HepG2 (cell line): ENCODE measurements around the gene HMBS. TPM values are rescaled to one million over a fixed set of nuclear protein-coding genes. Genes with fewer than 3 reads are reported as not detected.

Experiments
- ATAC-seq: fragments of 200-7000 bp; cut with Tn5 transposase; 3 replicates; pipeline ENCODE4 v1.9.1; 2020; ENCODE audit warnings: mild to moderate bottlenecking, moderate library complexity
- BruUV-seq: library from RNA; stranded (reverse); fragments of 400-500 nt; replicated peaks from 2 replicates; lab custom pipeline; 2021; lab: Mats Ljungman, UMichigan
- CTCF ChIA-PET: fragments of 300-600 bp; formaldehyde crosslinking; extraction: SDS; loops from one replicate; lab custom pipeline; 2021; ENCODE audit warnings: low total read pairs, inconsistent platforms, low intra/inter-chr PET ratio; lab: Yijun Ruan, JAX
- POLR2A ChIA-PET: fragments of 350-600 bp; sonication (Branson Sonifier 250); formaldehyde crosslinking; loops from one replicate; lab custom pipeline; 2020; ENCODE audit warnings: antibody characterized with exemption, inconsistent platforms; lab: Yijun Ruan, JAX
- DNase-seq: peaks from one replicate; pipeline ENCODE4 v3.0.0-alpha.2; 2015; ENCODE audit warnings: low spot score
- FAIRE-seq: peaks from 3 replicates; lab custom pipeline; 2011; peaks lifted over from hg19 to GRCh38; lab: Jason Lieb, UNC
- H2AFZ ChIP-seq: one replicate; pipeline ENCODE4 v1.6.1; 2011; ENCODE audit warnings: low read length, inconsistent platforms
- H3K27ac ChIP-seq: fragments of 300-600 bp; 3 replicates; pipeline ENCODE4 v1.8.0; 2011; ENCODE audit warnings: mixed run types, mild to moderate bottlenecking, mixed read lengths, low read length, inconsistent platforms; ENCODE audit not compliant: insufficient read depth; ENCODE audit errors: extremely low read length
- H3K27me3 ChIP-seq, 2 experiments: fragments of 200-600 bp in 1 of 2; 2 replicates in 1 of 2; 3 replicates in 1 of 2; pipeline versions ENCODE4 v1.6.0 to v1.8.0; 2011; ENCODE audit warnings: low read length in 2 of 2, mild to moderate bottlenecking in 2 of 2, moderate library complexity in 2 of 2, inconsistent platforms in 1 of 2; ENCODE audit not compliant: insufficient read depth in 2 of 2, control insufficient read depth in 1 of 2
- H3K36me3 ChIP-seq, 2 experiments: fragments of 200-600 bp in 1 of 2; replicated peaks in 1 of 2; 2 replicates in 1 of 2; 3 replicates in 1 of 2; pipeline versions ENCODE4 v1.5.1 to v1.8.0; 2011; ENCODE audit warnings: low read length in 2 of 2, inconsistent platforms in 1 of 2; ENCODE audit not compliant: insufficient read depth in 2 of 2, control insufficient read depth in 1 of 2
- H3K4me1 ChIP-seq: 2 replicates; pipeline ENCODE4 v1.5.1; 2012; ENCODE audit warnings: low read length, inconsistent platforms; ENCODE audit not compliant: insufficient read depth
- H3K4me2 ChIP-seq: 2 replicates; pipeline ENCODE4 v1.6.0; 2011; ENCODE audit warnings: low read depth, low read length, inconsistent platforms
- H3K4me3 ChIP-seq, 3 experiments: fragments of 200-600 bp in 1 of 3; sonication (generic), shearing (Covaris generic) in 1 of 3; replicated peaks in 1 of 3; 2 replicates each; pipeline ENCODE4 v1.5.1; 2011 to 2016; ENCODE audit warnings: low read length in 3 of 3, inconsistent platforms in 2 of 3, low read depth in 2 of 3, mild to moderate bottlenecking in 2 of 3, control low read depth in 1 of 3, mixed read lengths in 1 of 3; ENCODE audit not compliant: insufficient read depth in 1 of 3
- H3K79me2 ChIP-seq: one replicate; pipeline ENCODE4 v1.6.1; 2011; ENCODE audit warnings: low read length, inconsistent platforms; ENCODE audit not compliant: insufficient read depth
- H3K9ac ChIP-seq: 2 replicates; pipeline ENCODE4 v1.6.0; 2011; ENCODE audit warnings: mild to moderate bottlenecking, low read depth, low read length, inconsistent platforms; ENCODE audit not compliant: insufficient read depth
- H3K9me3 ChIP-seq: 2 replicates; pipeline ENCODE4 v1.5.1; 2012; ENCODE audit warnings: mild to moderate bottlenecking, low read length
- H4K20me1 ChIP-seq: 2 replicates; pipeline ENCODE4 v1.6.0; 2011; ENCODE audit warnings: inconsistent platforms, mild to moderate bottlenecking, low read length, moderate library complexity; ENCODE audit not compliant: insufficient read depth
- ATF1 ChIP-seq: IDR thresholded peaks from 2 replicates; pipeline ENCODE4 v1.6.1; 2016; ENCODE audit warnings: mild to moderate bottlenecking, control low read depth
- BCL3 ChIP-seq: sonication (generic); formaldehyde crosslinking; IDR thresholded peaks from 2 replicates; pipeline ENCODE4 v1.5.1; 2020; ENCODE audit warnings: mild to moderate bottlenecking, missing genetic modification reagents, moderate library complexity
- GZF1 ChIP-seq: sonication (generic); formaldehyde crosslinking; IDR thresholded peaks from 2 replicates; pipeline ENCODE4 v1.5.1; 2020; ENCODE audit warnings: mild to moderate bottlenecking, missing genetic modification reagents
- HNF1B ChIP-seq: sonication (generic); formaldehyde crosslinking; IDR thresholded peaks from 2 replicates; pipeline ENCODE4 v1.5.1; 2020; ENCODE audit warnings: mild to moderate bottlenecking, moderate library complexity, missing genetic modification reagents
- NRL ChIP-seq: sonication (generic); formaldehyde crosslinking; IDR thresholded peaks from 2 replicates; pipeline ENCODE4 v1.5.0; 2020; ENCODE audit warnings: missing genetic modification reagents, mild to moderate bottlenecking, moderate library complexity, borderline replicate concordance
- SMC3 ChIP-seq: IDR thresholded peaks from 2 replicates; pipeline ENCODE4 v1.6.1; 2011; ENCODE audit warnings: low read length, improper control_type of control experiment
- ZBTB4 ChIP-seq: sonication (generic); formaldehyde crosslinking; IDR thresholded peaks from 2 replicates; pipeline ENCODE4 v1.4.0; 2020; ENCODE audit warnings: missing genetic modification reagents, mild to moderate bottlenecking, borderline replicate concordance
- ZSCAN31 ChIP-seq: sonication (generic); formaldehyde crosslinking; IDR thresholded peaks from 2 replicates; pipeline ENCODE4 v1.5.0; 2020; ENCODE audit warnings: low read depth, mild to moderate bottlenecking, missing genetic modification reagents
- WGBS: methylation state at CpG from one replicate; pipeline ENCODE4 v1.1.6; 2017; ENCODE audit warnings: low lambda C conversion rate; 5-methylcytosine and 5-hydroxymethylcytosine counted together
- in situ Hi-C: cut with HindIII; loops from 2 replicates; pipeline ENCODE4 v1.10.0; 2017; ENCODE audit warnings: low pct_unique_long_range_greater_than_20kb; ENCODE audit not compliant: extremely low pct_ligation_motif_present
- intact Hi-C: fragments of 100-400 bp; cut with micrococcal nuclease; formaldehyde crosslinking; loops from one replicate; pipeline ENCODE4 v1.10.0; 2022; ENCODE audit not compliant: unreplicated experiment
- polyA plus RNA-seq, 8 experiments: library from polyadenylated mRNA; depleted of rRNA in 3 of 8; stranded (reverse) in 7 of 8; unstranded in 1 of 8; fragments of >200 nt; fragmentation: Illumina TruSeq in 4 of 8; extraction: Trizol in 4 of 8; gene quantifications; 2 replicates each; pipeline versions ENCODE4 v1.2.1 to v1.2.3, GENCODE V29; 2011 to 2016; ENCODE audit warnings: low read depth in 4 of 8, missing spikeins in 1 of 8, mixed read lengths in 1 of 8; ENCODE audit not compliant: insufficient read depth in 1 of 8
- total RNA-seq, 5 experiments: library from RNA; depleted of rRNA; stranded (reverse); fragments of >200 nt; fragmentation: Illumina TruSeq; extraction: Trizol; gene quantifications; 2 replicates each; pipeline ENCODE4 v1.2.3, GENCODE V29; 2016; ENCODE audit warnings: low read depth in 1 of 5

Gene HMBS
- total and polyA plus RNA-seq, 2 of the 13 experiments (the other 11 are each of a cell fraction or from before 2014, with no cell fraction given), result 9.4 to 46.9 TPM

- TF ChIP-seq ATF1, result 0 out of 2 replicates have a peak, but pooled peaks have one; percentile 9
- TF ChIP-seq GZF1 (CRISPR knock-in tag), result no peak
- TF ChIP-seq NRL (CRISPR knock-in tag), result no peak
- no peak for TF ChIP-seq ZBTB4 (CRISPR knock-in tag)
- no peak for TF ChIP-seq SMC3
Observed at GRCh38 chr11:119108857-119109221, 24.2 kb downstream of the HMBS start (continued).

GRCh38 chr11:119109843-119110242, 25.2 kb downstream of the HMBS start:
- no peak overlapping the region for H3K4me2 ChIP-seq
- CTCF ChIA-PET, result no interaction called here
- no peaks in the 10 kb centered on the region for H3K9me3 ChIP-seq
- no TSS peak for BruUV-seq
- DNase-seq (no peak), ATAC-seq (no peak), FAIRE-seq (no peak)
- no peak overlapping the region for H3K4me3 ChIP-seq
- peaks cover 7 to 34% of the 10 kb centered on the region in 2 experiments for H3K36me3 ChIP-seq
- WGBS, result no CpG with 5 or more reads among the region's 3 CpGs
- intact Hi-C loops, result loop anchor here (5.0 kb wide), 1 partner anchor 87 kb away; no protein-coding TSS in a partner anchor
- H2AFZ ChIP-seq, result no peak overlapping the region
- peaks cover 29% of the 10 kb centered on the region for H3K4me1 ChIP-seq
- H3K9ac ChIP-seq, result no peak overlapping the region
- no peaks in the 10 kb centered on the region; a peak in 1 of 5 replicates for H3K27me3 ChIP-seq
- H4K20me1 ChIP-seq, result no peaks in the 10 kb centered on the region
- in situ Hi-C loops, result no loop called here
- no peaks in the 10 kb centered on the region for H3K79me2 ChIP-seq
- POLR2A ChIA-PET, result interaction anchor here (1.6 to 4.2 kb wide), 5 partner anchors 11 to 75 kb away, joined by 3 to 75 read pairs (median 24); partner anchors contain the start of genes HINFP, HMBS, NHERF4 and VPS11
- H3K27ac ChIP-seq, result no peak overlapping the region
- no peak for TF ChIP-seq BCL3 (CRISPR knock-in tag)
- no peak for TF ChIP-seq HNF1B (CRISPR knock-in tag)
- no peak for TF ChIP-seq ZSCAN31 (CRISPR knock-in tag)
